NT2/D1 (cell line): ENCODE data around the gene ANP32E.

Experiments
- SUZ12 ChIP-seq: IDR thresholded peaks from 2 replicates; pipeline ENCODE4 v1.6.1; 2011; ENCODE audit not compliant: insufficient read length, insufficient read depth; ENCODE audit errors: extremely low read depth
- YY1 ChIP-seq: IDR thresholded peaks from 2 replicates; pipeline ENCODE4 v1.6.1; 2011; ENCODE audit not compliant: insufficient read length, insufficient read depth
- ZNF274 ChIP-seq: IDR thresholded peaks from 2 replicates; pipeline ENCODE4 v1.6.1; 2011; ENCODE audit warnings: mild to moderate bottlenecking, low read depth, low read length

GRCh38 chr1:150182247-150182646 is 53.7 kb downstream of the ANP32E start:
- TF ChIP-seq SUZ12: no peak
- TF ChIP-seq ZNF274: no peak
- no peak for TF ChIP-seq YY1
